ENCODE results near the gene OTUD6A.
A peak's percentile ranks its signal among the peaks of the same experiment; 100 is the strongest.

OTUD6A gene

DNA sequence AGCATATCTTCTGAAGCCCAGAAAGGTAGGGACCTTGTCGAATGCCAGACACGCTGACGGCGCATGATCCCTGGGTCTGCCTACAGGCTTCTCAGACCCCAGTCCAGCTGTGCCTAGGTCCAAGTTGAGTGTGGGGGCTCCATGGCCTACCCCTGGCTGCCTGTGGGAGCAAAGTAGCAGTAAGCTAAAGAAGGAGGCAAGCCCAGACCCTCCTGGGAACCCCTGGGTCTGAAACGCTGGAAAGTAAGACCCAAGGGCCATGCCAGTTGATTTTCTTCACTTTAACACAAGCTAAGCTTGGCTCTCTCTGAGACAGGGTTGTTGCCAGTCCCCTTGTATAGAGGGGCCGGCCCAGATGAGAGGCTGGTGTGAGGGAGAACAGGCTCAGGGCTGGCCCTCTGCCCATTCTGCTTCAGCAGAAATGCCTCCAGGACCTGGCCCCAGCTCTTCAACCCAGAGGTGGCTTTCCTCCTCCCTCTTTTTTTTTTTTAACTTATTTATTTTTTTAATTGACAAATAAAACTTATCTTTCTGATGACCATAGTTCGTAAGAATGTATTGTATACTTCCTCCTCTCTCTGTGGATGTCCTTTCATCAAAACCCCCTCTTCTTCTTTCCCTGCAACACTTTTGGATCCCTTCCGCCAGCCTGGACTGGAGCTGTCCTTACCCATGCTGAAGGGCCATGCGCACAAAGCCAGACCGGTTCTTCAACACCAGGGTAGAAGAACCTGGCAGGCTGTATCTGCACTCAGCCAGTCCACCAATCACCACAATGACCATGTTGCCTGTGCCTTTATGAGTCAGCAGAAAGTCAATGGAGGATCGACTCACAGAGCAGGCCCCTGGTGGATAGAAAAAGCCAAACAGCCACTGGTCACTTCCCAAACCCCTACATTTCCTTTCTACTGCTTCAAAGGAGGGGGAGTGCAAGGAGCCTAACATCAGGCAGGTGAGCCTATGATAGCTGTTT lies 19.6 kb upstream of the OTUD6A start:
- peak; percentile 12 for DNase-seq (ENCODE audit: low read depth)
- TF ChIP-seq, protein P1, sequence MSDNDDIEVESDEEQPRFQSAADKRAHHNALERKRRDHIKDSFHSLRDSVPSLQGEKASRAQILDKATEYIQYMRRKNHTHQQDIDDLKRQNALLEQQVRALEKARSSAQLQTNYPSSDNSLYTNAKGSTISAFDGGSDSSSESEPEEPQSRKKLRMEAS (IDR thresholded peaks at IDR 0.05; ENCODE audit: low read depth, low read length): no peak
- TF ChIP-seq, protein P2, sequence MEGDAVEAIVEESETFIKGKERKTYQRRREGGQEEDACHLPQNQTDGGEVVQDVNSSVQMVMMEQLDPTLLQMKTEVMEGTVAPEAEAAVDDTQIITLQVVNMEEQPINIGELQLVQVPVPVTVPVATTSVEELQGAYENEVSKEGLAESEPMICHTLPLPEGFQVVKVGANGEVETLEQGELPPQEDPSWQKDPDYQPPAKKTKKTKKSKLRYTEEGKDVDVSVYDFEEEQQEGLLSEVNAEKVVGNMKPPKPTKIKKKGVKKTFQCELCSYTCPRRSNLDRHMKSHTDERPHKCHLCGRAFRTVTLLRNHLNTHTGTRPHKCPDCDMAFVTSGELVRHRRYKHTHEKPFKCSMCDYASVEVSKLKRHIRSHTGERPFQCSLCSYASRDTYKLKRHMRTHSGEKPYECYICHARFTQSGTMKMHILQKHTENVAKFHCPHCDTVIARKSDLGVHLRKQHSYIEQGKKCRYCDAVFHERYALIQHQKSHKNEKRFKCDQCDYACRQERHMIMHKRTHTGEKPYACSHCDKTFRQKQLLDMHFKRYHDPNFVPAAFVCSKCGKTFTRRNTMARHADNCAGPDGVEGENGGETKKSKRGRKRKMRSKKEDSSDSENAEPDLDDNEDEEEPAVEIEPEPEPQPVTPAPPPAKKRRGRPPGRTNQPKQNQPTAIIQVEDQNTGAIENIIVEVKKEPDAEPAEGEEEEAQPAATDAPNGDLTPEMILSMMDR (IDR thresholded peaks at IDR 0.05; ENCODE audit: low read depth, low read length): no peak
- no peak for TF ChIP-seq MYC (IDR thresholded peaks at IDR 0.05; ENCODE audit: low read depth, low read length)
- TF ChIP-seq POLR2A (IDR thresholded peaks at IDR 0.05; ENCODE audit: extremely low read depth, insufficient read length): no peak
- no peak overlapping the region for H3K4me3 ChIP-seq (ENCODE audit: low read depth, low read length)

DNA sequence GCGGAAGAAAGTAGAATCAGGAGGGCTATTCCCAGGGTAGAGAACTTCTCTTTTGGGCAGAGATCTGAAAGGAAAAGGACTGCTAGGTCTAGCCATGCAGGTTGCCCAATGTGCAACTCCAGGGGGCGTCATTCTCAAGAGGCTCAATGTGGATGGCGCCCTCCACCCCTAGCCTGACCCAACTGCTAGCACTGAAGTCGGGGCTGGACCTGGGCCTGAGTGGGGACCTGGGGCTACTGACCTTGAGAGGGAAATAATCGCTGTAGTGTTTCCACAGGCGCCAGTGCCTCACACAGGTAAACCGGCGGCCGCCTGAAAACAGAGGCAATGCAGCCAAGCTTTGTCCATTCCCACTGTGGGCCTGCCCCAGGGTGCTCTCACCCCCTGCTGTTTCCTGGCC lies 18.6 kb upstream of the OTUD6A start:
- TF ChIP-seq POLR2A (IDR thresholded peaks at IDR 0.05; ENCODE audit: extremely low read depth, insufficient read length) (no peak), MYC (IDR thresholded peaks at IDR 0.05; ENCODE audit: low read depth, low read length) (no peak)
- TF ChIP-seq, protein P2 (IDR thresholded peaks at IDR 0.05; ENCODE audit: low read depth, low read length): no peak
- TF ChIP-seq, protein P1 (IDR thresholded peaks at IDR 0.05; ENCODE audit: low read depth, low read length): no peak
- no peak for DNase-seq (ENCODE audit: low read depth)
- H3K4me3 ChIP-seq (ENCODE audit: low read depth, low read length): no peak overlapping the region

DNA sequence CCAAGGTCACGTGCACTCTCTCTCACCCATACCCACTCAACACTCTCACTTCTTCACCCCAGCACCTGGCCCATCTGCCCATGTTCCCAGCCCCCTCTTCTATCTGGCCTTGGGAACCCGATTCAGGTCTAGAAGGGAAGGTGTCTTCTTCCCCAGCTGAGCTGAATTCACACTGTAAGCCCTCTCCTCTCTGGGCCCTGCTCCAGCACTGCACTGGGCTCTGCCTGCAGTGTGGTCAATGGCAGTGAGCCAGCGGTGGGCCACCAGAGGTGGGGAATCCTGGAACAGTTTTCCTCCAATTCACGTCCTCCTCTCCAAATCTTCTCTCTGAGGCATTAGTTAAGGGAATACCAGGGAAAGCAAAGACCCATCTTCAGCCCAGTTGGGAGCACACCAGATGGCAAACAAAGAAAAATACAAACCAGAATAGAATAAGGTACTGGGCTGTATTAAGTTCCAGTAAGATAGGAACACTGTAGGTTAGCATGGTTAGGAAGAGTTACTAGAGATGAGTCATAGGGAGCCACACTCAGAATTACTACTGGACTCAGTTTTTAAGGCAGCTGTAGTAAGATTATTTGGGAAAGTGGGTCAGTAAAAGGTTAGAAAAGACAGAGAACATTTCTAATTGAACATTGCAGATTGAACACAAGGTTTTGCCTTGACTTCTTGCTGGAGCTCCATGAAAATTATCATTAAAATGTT lies 17.6 kb upstream of the OTUD6A start:
- H3K4me3 ChIP-seq (ENCODE audit: low read depth, low read length): no peak overlapping the region
- no peak for DNase-seq (ENCODE audit: low read depth)
- no peak for TF ChIP-seq POLR2A (IDR thresholded peaks at IDR 0.05; ENCODE audit: extremely low read depth, insufficient read length)
- TF ChIP-seq, protein P1 (IDR thresholded peaks at IDR 0.05; ENCODE audit: low read depth, low read length): no peak
- TF ChIP-seq, protein P2 (IDR thresholded peaks at IDR 0.05; ENCODE audit: low read depth, low read length): no peak
- no peak for TF ChIP-seq MYC (IDR thresholded peaks at IDR 0.05; ENCODE audit: low read depth, low read length)

DNA sequence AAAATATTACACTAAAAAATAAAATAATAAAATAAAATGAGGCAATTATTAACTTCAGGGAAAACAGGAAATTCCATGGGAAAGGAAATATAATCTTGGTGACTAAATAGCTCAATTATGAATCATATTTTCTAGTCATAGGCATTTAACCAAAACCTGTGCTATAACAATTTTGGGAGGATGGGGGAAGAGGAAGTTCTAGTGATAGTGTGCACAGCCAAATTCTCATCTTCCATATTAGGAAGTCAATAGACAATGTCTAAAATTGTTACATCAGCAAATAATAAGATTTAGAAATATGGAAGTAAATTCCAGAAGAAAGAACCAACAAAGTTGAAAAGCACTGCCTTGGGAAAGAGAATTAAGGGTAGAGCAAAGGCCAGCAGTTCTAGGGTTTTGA lies 15.3 kb upstream of the OTUD6A start:
- H3K4me3 ChIP-seq (ENCODE audit: low read depth, low read length): no peak overlapping the region
- no peak for DNase-seq (ENCODE audit: low read depth)
- TF ChIP-seq, protein P1 (IDR thresholded peaks at IDR 0.05; ENCODE audit: low read depth, low read length): no peak
- TF ChIP-seq POLR2A (IDR thresholded peaks at IDR 0.05; ENCODE audit: extremely low read depth, insufficient read length): no peak
- TF ChIP-seq, protein P2 (IDR thresholded peaks at IDR 0.05; ENCODE audit: low read depth, low read length): no peak
- no peak for TF ChIP-seq MYC (IDR thresholded peaks at IDR 0.05; ENCODE audit: low read depth, low read length)

DNA sequence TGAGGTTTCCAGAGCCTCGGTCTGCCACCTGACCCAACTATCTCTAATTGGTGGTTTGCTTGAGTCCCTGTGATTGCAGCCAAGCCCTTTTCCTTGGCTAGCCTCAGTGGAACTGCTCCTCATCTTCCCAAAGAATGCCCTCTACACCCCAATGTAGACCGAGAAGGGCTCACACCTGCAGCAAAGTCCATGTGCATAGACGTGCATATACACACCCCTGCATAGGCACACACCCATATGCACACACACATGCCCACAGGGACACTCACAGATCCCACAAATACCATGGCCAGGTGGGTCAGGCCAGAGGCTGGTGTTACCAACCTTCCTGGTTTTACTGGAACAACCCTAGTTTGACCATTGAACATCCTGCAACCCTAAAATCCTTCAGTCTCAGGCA lies 12.9 kb upstream of the OTUD6A start:
- no peak overlapping the region for H3K4me3 ChIP-seq (ENCODE audit: low read depth, low read length)
- DNase-seq (ENCODE audit: low read depth): no peak
- TF ChIP-seq POLR2A (IDR thresholded peaks at IDR 0.05; ENCODE audit: extremely low read depth, insufficient read length) (no peak), MYC (IDR thresholded peaks at IDR 0.05; ENCODE audit: low read depth, low read length) (no peak)
- TF ChIP-seq, protein P1 (IDR thresholded peaks at IDR 0.05; ENCODE audit: low read depth, low read length): no peak
- TF ChIP-seq, protein P2 (IDR thresholded peaks at IDR 0.05; ENCODE audit: low read depth, low read length): no peak

Measured in NB4 (cell line).